Measurements from ENCODE around the gene TPRG1. TPM values are rescaled to one million over a fixed set of nuclear protein-coding genes. Genes with fewer than 3 reads are reported as not detected.

The TPRG1 gene
- total and polyA plus RNA-seq, 2 experiments from 2014 or later, result 0.43 TPM; not detected in 1

DNA sequence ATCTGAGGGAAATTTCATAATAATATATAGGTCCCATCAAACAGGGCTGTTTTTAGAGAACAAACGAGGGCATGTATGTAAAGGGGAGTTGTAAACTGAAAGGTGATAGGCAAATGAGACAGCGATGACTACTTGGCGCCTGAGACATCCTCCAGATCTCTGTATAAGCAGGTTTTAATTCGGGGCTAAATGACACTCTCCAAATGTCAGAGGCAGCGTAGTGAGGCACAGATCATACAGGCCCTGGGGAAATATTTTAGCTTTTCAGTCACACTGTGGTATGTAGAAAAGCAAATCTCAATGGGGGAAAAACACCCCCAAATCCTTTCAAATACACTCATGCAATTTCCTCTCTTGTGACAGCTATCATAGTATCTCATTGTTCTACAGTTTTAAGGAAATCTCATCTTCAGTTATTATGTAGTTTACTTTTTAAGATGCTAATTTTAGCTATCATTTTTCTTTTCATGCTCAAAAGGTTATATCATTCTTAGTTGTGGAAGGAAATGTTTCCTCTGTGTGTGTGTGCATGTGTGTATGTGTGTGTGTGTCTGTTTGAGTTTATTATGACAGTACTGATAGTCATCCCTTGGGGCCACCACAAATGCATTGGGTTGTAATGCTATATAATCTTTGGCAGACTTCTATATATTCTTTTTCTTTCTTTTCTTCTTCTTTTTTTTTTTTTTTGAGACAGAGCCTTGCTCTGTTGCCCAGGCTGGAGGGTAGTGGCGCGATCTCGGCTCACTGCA, 1.1 kb downstream of the TPRG1 start:
- TF ChIP-seq, protein P1, sequence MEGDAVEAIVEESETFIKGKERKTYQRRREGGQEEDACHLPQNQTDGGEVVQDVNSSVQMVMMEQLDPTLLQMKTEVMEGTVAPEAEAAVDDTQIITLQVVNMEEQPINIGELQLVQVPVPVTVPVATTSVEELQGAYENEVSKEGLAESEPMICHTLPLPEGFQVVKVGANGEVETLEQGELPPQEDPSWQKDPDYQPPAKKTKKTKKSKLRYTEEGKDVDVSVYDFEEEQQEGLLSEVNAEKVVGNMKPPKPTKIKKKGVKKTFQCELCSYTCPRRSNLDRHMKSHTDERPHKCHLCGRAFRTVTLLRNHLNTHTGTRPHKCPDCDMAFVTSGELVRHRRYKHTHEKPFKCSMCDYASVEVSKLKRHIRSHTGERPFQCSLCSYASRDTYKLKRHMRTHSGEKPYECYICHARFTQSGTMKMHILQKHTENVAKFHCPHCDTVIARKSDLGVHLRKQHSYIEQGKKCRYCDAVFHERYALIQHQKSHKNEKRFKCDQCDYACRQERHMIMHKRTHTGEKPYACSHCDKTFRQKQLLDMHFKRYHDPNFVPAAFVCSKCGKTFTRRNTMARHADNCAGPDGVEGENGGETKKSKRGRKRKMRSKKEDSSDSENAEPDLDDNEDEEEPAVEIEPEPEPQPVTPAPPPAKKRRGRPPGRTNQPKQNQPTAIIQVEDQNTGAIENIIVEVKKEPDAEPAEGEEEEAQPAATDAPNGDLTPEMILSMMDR (IDR thresholded peaks at IDR 0.05; ENCODE audit: poor library complexity), result no peak
- TF ChIP-seq EZH2phosphoT487 (IDR thresholded peaks at IDR 0.05; ENCODE audit: low read depth, severe bottlenecking, unreplicated experiment) (no peak), EZH2 (IDR thresholded peaks at IDR 0.05; ENCODE audit: borderline replicate concordance) (no peak)
- H3K4me3 ChIP-seq, result no peak overlapping the region
- no peaks in the 10 kb centered on the region for H3K27me3 ChIP-seq
- no peak overlapping the region for H3K4me2 ChIP-seq
- no peaks in the 10 kb centered on the region for H3K9me2 ChIP-seq (replicated peaks; ENCODE audit: insufficient read depth)
- H3K36me3 ChIP-seq (replicated peaks; ENCODE audit: insufficient read depth, low read depth), result no peaks in the 10 kb centered on the region
- no peaks in the 10 kb centered on the region for H3K79me2 ChIP-seq
- no peak for DNase-seq (ENCODE audit: low spot score)
- H4K20me1 ChIP-seq (ENCODE audit: insufficient read depth, poor library complexity, severe bottlenecking), result no peaks in the 10 kb centered on the region
- H2AFZ ChIP-seq, result no peak overlapping the region
- WGBS (ENCODE audit: low lambda C conversion rate, missing lambda C conversion rate), result 73% methylated on average over 8 of the region's 8 CpGs
- no peak overlapping the region for H3K27ac ChIP-seq
- no peaks in the 10 kb centered on the region for H3K9me3 ChIP-seq (ENCODE audit: low read depth)
- H3K4me1 ChIP-seq (ENCODE audit: insufficient read depth), result no peaks in the 10 kb centered on the region

DNA sequence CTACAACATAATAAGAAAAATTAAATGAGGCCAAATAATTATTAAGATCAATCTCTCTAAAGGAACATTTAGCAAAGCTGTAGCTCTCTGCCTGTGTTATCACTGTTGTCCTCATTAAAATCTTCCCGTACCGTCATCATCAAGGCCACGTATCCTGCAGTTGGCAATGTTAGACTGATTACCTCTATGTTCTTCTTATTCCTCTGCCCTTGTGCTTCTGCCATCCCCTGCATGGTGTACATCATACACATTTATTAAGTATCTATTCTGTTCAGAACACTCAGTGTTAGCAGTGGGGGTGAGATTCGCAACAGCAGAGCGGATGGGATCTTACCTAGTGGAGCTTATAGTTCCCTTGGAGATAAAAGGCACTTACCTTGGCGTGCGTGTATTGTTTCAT, 12.8 kb downstream of the TPRG1 start:
- WGBS (ENCODE audit: low lambda C conversion rate, missing lambda C conversion rate), result 95% methylated on average over 7 of the region's 7 CpGs
- Histone ChIP-seq H3K36me3 (replicated peaks; ENCODE audit: insufficient read depth, low read depth) (no peaks in the 10 kb centered on the region), H3K27ac (no peak overlapping the region), H3K4me3 (no peak overlapping the region), H3K9me2 (replicated peaks; ENCODE audit: insufficient read depth) (no peaks in the 10 kb centered on the region), H4K20me1 (ENCODE audit: insufficient read depth, poor library complexity, severe bottlenecking) (no peaks in the 10 kb centered on the region), H3K9me3 (ENCODE audit: low read depth) (no peaks in the 10 kb centered on the region), H3K79me2 (no peaks in the 10 kb centered on the region), H3K27me3 (no peaks in the 10 kb centered on the region), H3K4me2 (no peak overlapping the region), H2AFZ (no peak overlapping the region), H3K4me1 (ENCODE audit: insufficient read depth) (peaks cover 9% of the 10 kb centered on the region)
- TF ChIP-seq EZH2phosphoT487 (IDR thresholded peaks at IDR 0.05; ENCODE audit: low read depth, severe bottlenecking, unreplicated experiment) (no peak), EZH2 (IDR thresholded peaks at IDR 0.05; ENCODE audit: borderline replicate concordance) (no peak)
- TF ChIP-seq, protein P1 (IDR thresholded peaks at IDR 0.05; ENCODE audit: poor library complexity), result no peak
- no peak for DNase-seq (ENCODE audit: low spot score)

DNA sequence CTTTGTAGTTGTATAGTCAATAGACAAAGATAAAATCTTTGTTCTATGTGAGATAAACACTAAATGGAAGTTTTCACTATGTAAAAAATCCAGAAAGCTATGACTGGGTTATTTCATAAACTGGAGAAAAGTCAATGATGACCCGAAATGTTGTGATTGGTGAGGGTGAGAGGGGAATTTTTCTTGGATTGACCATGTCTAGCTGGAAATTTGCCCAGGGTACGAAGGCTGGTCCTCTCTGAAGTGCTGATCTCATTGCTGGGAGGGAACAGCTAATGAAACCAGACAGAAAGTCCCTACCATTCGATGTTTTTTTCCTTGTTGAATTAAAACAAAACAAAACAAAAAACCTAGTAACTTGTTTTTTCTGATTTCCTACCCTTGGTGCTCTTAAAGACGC, 14.3 kb downstream of the TPRG1 start:
- H3K36me3 ChIP-seq (replicated peaks; ENCODE audit: insufficient read depth, low read depth), result no peaks in the 10 kb centered on the region
- no peaks in the 10 kb centered on the region for H3K9me2 ChIP-seq (replicated peaks; ENCODE audit: insufficient read depth)
- H3K79me2 ChIP-seq, result no peaks in the 10 kb centered on the region
- H3K4me3 ChIP-seq, result no peak overlapping the region
- TF ChIP-seq, protein P1 (IDR thresholded peaks at IDR 0.05; ENCODE audit: poor library complexity), result no peak
- TF ChIP-seq EZH2phosphoT487 (IDR thresholded peaks at IDR 0.05; ENCODE audit: low read depth, severe bottlenecking, unreplicated experiment) (no peak), EZH2 (IDR thresholded peaks at IDR 0.05; ENCODE audit: borderline replicate concordance) (no peak)
- no peak overlapping the region for H3K27ac ChIP-seq
- WGBS (ENCODE audit: low lambda C conversion rate, missing lambda C conversion rate), result 86% methylated on average over 4 of the region's 4 CpGs
- no peaks in the 10 kb centered on the region for H3K9me3 ChIP-seq (ENCODE audit: low read depth)
- DNase-seq (ENCODE audit: low spot score), result no peak
- H3K27me3 ChIP-seq, result no peaks in the 10 kb centered on the region
- H2AFZ ChIP-seq, result no peak overlapping the region
- no peaks in the 10 kb centered on the region for H4K20me1 ChIP-seq (ENCODE audit: insufficient read depth, poor library complexity, severe bottlenecking)
- H3K4me1 ChIP-seq (ENCODE audit: insufficient read depth), result peaks cover 9% of the 10 kb centered on the region
- H3K4me2 ChIP-seq, result no peak overlapping the region

Data from hepatocyte (in vitro differentiated cells).